GM13976 (cell line): ENCODE measurements around the gene HABP2.

Experiments used
- DNase-seq: peaks from one replicate; pipeline ENCODE4 v3.0.0; 2012; ENCODE audit warnings: low spot score
- CTCF ChIP-seq: IDR thresholded peaks from 2 replicates; pipeline ENCODE4 v1.5.1; 2012; ENCODE audit warnings: borderline replicate concordance, mild to moderate bottlenecking; ENCODE audit not compliant: insufficient read depth; ENCODE audit errors: extremely low read depth, missing control alignments, control extremely low read depth
- in situ Hi-C: fragments of 300-500 bp; cut with MboI; formaldehyde crosslinking; loops from one replicate; pipeline ENCODE4 v1.12.0; 2022; ENCODE audit warnings: low sequenced_read_pairs, mixed read lengths, inconsistent platforms; ENCODE audit not compliant: unreplicated experiment

The HABP2 gene

GRCh38 chr10:113550365-113550764 lies 2.5 kb upstream of the HABP2 start:
- in situ Hi-C loops, result no loop called here
- no peak for TF ChIP-seq CTCF
- DNase-seq, result no peak

GRCh38 chr10:113552014-113552413 lies 839 bp upstream of the HABP2 start:
- in situ Hi-C loops, result no loop called here
- DNase-seq, result no peak
- TF ChIP-seq CTCF, result no peak

GRCh38 chr10:113553149-113553548 lies 296 bp downstream of the HABP2 start:
- no peak for DNase-seq
- in situ Hi-C loops, result no loop called here
- no peak for TF ChIP-seq CTCF

- DNase-seq, result no peak
- in situ Hi-C loops, result no loop called here
- no peak for TF ChIP-seq CTCF
Observed at GRCh38 chr10:113554214-113554613, 1.4 kb downstream of the HABP2 start.

- in situ Hi-C loops, result no loop called here
- no peak for TF ChIP-seq CTCF
- DNase-seq, result no peak
Observed at GRCh38 chr10:113555245-113555644, 2.4 kb downstream of the HABP2 start.

- in situ Hi-C loops, result no loop called here
- no peak for DNase-seq
- no peak for TF ChIP-seq CTCF
Observed at GRCh38 chr10:113555751-113556150, 2.9 kb downstream of the HABP2 start.

- DNase-seq, result no peak
- TF ChIP-seq CTCF, result no peak
- in situ Hi-C loops, result no loop called here
Observed at GRCh38 chr10:113557424-113557862, 4.6 kb downstream of the HABP2 start.
